CD4-positive, alpha-beta T cell treated with Interleukin-2 at 100 ng/mL for 4 hours (primary cell): ENCODE results near the gene HSPA4L.

Experiments
- DNase-seq: peaks from one replicate; pipeline ENCODE4 v3.0.0-alpha.2; 2020; ENCODE audit warnings: low spot score

The HSPA4L gene

GRCh38 chr4:127870281-127870680 is 88.2 kb downstream of the HSPA4L start:
- no peak for DNase-seq

GRCh38 chr4:127870688-127871087 is 88.6 kb downstream of the HSPA4L start:
- no peak for DNase-seq

DNA sequence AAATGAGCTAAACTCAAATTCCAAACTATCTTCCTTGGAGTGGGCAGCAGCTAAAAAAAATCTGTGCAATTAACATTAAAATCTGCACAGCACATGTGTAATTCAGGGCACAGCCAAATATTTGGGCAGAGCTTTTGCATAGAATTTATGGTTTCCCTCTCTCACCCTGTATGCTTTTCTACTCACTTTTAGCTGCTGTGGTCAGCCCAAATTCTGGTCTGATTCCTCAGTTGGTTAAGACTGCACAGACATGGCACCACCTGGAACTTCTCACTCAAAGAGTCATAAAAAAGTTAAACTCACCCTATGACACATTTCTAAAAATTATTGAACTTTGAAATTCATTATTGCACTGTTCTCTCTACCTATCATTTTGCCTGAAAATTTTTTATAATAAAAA is 93.7 kb downstream of the HSPA4L start:
- DNase-seq, result no peak

DNA sequence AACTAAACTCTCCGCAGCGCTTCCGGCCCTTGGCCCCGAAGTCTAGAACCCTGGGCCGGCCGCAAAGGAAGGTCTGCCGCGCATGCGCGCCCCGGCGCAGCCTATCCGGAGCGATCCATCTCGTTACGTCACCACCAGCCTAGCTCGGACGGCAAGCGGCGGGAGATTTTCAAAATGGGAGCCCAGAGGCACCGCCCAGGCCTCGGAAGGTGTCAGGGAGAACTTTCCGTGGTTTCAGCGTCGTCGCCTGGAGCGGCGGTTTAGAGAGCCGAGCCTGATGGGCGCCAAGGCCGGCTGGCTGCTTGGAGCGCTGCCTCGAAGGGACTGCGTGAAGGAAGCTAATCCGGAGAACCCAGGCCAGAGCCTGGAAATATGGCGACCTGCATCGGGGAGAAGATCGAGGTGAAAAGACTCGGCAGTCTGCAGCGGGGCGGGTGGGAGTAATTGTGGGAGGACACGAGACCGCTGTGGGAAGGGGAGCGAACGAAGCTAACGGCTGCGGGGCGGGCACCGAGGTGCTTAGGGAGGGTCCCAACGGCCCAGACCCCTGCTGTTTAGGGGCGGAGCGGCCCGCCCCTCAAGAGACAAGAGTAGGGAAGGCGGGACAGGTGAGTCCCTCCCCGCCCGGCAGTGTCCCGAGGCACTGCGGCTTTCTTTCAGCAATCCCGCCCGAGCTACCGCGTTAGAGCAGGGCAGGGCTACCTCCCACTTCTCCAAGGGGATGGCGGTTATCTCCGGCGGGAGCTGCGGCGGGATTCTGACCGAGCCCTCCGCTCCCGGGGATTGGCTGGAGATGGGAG is 98.8 kb downstream of the HSPA4L start, which contains the start of gene PLK4:
TSS of gene PLK4 (plus strand) at position 131 of the 800 bp plus-strand sequence. CDS start at position 373, 242 bp downstream.
- DNase-seq, result peak; percentile 96

DNA sequence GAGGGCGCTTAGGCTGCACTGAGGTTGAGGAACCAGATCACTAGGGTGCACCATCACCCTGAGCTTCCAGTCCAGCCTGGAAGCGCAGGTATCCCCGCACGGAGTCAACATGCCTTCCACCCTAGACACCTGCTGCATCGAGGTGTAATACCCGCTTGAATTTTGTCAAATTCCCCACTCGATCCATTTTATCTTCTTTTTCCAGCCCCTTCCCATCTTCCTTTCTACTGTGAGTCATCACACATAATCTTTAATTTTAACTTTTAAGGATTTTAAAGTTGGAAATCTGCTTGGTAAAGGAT is 99.4 kb downstream of the HSPA4L start:
- DNase-seq, result no peak

DNA sequence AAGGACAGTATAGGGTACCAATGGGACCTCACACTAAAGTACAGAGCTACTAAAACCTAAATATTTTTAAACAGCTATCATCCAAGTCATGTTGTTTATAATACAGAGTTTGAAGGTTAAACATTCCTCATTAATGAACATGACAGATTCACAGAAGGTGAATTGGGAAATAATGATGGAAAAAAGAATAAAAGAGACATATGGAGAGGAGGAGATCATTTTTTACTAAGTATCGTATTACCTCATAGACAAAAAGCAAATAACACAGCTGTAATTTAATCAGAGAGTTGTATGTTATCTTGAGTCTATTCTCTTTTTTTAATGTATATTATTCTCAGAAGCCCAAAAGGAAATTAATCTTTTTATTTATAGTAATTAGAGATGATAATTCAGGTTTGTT is 106.4 kb downstream of the HSPA4L start:
- no peak for DNase-seq

DNA sequence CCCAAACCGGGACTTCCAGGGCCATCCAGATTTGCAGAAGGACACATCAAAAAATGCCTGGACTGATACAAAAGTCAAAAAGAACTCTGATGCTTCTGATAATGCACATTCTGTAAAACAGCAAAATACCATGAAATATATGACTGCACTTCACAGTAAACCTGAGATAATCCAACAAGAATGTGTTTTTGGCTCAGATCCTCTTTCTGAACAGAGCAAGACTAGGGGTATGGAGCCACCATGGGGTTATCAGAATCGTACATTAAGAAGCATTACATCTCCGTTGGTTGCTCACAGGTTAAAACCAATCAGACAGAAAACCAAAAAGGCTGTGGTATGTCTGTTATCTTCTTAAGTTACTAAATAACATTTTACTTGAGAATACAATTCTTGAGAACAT is 107.8 kb downstream of the HSPA4L start:
- no peak for DNase-seq
